Activated CD4-positive, CD25-positive, alpha-beta regulatory T cell (primary cell): ENCODE data around the gene HIVEP3.

Experiments
- DNase-seq, 4 experiments: peaks; one replicate each; lab custom pipeline; 2025; lab: John Stamatoyannopoulos, UW

Gene HIVEP3

DNA sequence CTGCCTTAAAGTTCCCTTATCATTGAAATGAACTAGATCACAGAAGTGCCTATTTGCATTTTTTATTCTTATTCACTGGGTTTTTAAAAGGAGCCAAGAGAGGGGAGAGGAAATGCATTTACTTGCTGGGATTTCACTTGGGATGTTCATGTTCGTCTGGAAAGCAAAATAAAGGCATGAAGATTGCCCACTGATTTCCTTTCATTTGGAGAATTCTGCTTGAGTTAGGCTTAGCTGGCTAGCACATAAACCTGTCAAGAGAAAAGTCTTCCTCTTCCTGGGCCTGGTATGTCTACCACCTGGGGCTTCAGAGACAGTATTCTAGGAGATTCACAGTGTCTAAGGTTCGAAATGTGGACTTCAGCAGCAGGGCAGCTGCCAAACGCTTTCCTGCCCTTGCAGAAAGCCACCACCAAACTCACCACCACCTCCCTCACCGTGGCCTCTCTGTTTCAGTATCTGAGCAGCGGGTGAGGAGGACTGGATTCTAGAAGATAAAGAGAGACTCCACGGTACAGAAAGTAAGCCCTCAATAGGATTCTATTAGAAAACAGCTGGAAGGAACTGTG lies 44.5 kb downstream of the HIVEP3 start:
- no peak for DNase-seq

DNA sequence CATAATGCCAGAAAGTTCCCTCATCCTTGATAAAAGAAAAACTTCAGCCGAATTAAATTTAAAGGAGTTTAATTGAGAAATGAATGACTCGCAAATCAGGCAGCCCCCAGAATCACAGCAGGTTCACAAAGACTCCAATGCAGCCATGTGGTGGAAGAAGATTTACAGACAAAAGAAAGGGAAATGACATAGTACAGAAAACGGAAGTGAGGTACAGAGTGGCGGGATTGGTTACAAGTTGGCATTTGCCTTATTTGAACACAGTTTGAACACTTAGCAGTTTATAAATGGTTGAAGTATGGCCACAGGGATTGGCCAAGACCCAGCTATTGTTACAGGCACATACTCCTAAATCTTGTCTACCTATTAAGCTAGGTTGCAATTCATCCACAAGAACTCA lies 46.6 kb downstream of the HIVEP3 start:
- DNase-seq = no peak

DNA sequence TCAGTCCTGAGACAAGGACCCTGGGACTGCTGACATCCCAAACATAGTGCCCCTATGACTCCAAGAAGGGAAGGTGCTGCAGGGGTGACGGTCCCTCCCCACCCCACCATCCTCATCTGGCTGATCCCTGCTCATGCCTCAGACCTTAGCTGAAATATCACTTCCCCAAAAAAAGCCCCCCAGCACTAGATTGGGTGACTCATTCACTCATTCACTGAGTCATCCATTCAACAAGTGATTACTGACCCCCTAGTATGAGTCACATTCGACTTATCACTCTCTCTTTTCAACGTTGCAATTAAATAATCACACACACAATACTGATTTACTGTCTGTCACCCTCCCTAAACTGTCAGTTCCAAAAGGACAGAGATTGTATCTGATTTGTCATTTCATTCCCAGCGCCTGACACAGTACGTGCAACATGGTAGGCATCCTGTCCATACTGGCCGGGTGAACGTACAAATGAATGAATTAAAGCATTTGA lies 48.6 kb downstream of the HIVEP3 start:
- DNase-seq = no peak

DNA sequence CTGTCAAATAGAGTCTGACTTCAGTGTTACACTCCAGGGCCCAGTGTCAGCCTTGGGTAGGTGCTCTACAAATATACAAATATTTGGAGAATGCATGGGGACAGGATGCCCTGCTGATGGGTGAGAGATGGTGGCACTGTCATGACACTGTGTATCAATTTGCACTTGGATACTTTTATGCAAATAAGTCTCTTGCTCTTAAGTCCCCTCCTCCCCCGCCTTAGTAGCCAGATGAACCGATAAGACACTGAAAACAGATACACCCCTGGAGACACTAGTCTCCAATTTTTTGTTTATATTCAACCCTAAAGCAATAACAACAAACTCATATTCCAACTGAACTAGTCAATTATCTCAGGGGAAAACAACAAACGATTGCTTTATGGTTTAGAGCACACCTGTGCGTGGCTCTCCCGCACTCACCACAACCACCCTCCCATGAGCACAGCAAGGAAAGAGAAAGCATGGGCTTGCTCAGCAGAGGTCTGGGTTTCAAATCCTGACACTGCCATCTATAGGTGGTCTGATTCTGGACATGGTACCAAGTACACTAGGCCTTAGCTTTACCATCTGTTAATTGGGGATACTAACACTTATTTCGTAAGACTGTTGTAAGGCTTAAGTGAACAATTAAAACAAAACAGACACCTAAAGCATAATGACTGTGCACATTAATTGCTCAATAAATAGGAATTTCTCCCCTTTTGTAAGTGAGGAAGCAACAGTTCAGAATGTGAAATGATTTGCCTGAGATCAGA lies 50.3 kb downstream of the HIVEP3 start:
- DNase-seq = no peak

DNA sequence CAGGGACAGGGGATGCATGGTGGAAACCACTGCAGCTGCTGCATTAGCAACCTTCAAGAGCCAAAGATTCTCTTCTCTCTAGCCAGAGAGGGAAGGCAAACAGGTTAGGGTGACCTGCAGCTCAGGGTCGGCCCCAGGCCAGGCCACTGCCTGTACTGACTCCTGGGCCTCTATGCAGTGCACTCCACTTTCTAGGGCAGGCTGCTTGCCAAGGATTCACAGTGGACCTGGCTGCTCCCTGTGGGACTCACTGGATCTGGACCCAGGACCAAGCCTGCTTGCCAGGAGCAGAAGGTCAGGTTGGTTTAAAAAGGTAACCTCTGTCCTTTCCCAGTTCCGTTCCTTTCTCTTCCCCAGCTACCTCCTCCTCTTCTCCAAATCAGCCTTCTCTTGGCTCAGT lies 52.4 kb downstream of the HIVEP3 start:
- DNase-seq = no peak

DNA sequence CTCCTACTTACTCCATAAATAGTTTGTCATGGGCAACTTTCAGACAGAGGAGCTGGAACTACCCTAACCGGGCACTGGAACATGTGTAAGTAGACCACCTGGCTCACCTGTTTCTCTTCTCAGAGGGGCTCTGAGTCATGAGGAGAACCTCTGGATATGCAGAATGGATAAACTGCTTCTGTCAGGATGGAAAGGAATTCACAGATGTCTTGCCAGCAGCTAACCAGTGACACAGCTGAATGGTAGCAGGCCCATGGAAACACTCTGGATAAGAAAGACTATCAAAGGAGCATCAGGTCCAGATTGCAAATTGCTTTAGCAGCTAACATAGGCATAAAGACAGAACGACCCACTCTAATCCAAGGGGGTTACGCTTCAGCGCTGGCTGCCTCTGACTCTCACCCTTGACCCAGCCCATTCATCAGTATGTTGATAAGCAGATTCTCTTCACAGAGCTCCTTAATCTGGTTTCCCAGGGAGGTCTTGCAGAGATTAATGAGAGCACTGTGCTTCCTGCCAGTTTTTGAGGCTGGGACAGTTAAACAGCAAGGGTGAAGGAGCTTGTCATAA lies 54.2 kb downstream of the HIVEP3 start:
- DNase-seq = no peak

DNA sequence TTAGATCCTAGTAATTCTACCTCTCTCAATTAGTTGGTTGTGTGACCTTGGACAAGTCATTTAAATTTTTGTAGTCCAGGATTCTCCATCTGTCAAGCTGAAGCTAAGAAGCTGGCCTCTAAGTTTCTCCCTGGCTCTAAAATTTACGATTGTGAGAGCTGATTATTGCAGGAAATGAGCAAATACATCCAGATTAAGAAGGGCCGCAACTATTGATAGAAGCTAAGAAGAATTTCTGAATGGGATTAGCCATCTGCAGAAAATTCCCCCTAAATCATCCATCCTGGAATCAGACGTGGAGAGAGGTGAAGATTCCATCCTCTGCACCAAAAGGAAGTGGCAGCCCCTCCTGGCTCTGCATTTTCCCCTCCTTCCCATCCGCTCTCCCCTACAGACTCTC lies 55.0 kb downstream of the HIVEP3 start:
- DNase-seq = no peak

DNA sequence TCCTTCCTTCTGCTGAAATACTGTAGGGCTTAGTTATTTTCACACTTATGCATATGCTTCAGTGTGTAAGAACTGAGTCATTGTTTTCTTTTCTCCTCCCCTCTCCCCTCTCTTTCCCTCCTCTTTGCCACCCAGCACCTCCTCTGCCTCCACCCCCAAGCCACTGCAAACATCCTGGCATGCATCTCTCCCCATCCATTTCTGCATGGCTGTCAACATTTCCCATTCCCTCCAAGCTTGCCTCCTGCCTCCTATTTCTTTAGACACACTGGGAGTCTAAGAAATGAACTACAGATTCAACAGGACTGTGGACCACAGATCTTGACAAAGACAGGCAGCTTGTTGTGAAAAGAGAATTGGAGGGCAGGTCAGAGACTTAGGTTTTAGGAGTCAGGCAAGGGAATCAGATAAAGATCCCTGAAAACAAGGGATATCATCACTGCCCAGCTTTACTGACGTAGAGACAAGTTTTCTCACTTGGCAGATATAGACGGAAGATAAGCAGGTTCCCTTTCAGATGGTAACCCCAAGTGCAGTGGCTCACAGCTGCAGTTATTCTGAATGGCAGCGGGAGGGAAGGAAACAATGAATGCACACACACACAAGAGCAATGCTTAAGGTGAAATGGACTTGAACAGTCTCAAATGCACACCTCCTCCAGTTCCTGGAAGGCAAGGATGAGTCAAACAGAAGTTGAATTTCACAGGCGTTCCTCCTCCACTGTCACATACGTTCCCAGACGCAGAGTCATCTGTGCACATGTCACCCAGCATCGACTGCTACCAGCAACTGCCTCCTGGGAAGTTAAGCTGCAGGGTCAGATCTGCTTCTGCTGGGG lies 56.1 kb downstream of the HIVEP3 start:
- DNase-seq = peak in 1 of 4 experiments; percentile 15

DNA sequence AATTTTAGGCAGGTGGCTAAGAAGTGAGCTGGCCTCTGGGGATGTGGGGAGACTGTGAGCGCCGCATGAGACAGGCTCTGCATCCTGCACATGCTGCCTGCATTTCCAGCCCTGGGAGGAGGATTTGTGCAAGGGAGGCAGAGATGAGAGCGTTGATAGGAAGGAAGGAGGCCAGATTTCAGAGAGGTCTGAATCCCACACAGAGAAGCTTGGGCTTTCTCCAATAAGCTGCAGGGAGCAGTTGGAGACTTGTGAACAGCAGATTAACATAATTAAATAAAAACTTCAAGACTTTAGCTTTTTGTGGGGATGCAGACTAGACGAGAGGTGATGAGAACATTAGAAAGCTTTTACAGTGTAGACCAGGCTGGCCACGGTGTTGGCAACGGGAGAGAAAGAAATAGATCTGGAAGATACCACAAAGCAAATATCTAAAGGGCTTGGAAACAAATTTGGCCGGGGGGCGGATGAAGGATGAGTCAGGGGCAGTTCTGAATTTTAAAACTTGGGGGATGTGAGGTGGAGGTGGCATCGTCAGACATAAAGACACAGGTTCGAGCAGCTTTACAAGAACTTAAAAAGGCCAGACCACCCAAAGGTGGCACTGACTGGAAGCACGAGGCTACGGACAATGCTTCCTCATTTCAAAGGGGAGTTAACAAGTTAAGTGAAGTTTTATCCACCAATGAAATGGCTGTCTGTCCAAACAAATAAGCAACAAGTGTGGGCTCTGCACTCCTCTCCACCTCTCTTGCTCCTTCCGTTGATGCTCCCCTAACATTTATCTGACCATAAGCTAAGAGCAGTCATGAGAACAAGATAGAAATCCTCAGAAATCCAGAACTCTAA lies 57.0 kb downstream of the HIVEP3 start:
- DNase-seq = no peak

DNA sequence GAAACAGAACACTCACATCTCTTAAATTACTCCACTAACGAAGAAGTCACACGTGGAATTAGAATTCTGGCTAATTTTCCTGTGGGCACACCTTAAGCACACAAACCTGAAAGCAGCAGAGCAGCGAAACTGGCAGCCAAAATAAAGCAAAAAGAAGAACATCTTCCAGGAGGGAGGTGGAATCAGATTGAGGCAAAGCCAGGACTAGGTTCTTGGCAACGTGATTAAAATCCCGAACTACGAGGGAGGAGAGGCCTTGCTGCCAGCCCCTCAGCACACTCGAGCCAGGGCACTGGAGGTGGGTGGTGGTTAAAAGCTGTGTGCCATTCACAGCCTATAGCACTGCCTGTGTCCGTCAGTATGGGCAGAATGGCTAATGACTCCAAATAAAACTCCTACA lies 58.0 kb downstream of the HIVEP3 start:
- DNase-seq = no peak

DNA sequence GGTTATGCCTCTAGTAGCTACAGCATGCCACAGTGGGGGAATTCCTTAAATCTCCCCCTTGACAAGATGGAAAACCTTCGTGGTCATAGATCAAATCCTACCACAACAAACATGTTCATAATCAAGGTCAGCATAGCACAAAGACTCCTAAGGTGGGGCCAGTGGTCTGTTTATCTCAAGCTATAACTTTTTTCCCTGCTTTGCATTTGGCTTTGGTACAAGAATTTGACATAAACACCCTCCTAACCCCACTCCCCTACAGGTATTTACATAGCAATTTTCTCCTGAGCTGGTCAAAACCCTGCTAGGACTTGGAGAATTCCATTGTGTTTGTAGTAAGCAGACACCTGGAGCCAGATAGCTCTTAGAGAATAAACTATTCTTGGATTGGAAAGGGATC lies 58.5 kb downstream of the HIVEP3 start:
- DNase-seq = no peak

DNA sequence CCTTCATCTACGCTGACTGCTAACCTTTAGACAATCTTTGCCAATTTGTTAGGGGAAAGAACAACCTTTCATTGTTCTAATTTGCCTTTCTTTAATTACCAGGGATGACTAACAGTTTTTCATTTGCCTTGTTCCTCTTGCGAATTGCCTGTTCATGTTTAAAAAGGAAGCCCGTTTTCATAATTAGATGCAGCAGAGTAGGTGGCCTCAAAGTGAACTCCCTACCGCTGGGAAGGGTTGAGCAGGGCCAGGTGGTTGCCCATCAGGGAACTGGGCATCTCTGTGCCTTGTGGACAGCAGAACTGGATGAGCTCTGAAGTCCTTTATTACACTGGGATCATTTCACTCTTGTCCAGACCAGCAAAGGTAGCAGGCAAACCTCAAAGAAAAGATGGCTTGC lies 59.0 kb downstream of the HIVEP3 start:
- DNase-seq = no peak

DNA sequence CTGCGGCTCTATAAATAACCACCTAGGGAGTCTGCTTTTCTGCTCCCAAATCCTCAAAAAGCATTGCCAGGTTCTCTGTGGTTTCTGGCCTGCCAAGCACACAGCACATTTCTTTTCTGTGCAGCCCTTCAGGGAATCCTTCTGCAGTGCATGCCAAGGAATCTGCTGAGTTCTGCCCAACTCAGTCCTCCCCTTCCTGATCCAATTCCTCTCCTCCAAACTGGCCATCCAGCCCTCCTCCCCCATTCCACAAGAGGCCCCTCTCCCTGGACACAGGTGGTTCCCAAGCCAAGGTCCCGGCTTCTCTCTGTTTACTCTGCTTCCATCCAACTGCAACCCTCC lies 61.8 kb downstream of the HIVEP3 start:
- DNase-seq = no peak

DNA sequence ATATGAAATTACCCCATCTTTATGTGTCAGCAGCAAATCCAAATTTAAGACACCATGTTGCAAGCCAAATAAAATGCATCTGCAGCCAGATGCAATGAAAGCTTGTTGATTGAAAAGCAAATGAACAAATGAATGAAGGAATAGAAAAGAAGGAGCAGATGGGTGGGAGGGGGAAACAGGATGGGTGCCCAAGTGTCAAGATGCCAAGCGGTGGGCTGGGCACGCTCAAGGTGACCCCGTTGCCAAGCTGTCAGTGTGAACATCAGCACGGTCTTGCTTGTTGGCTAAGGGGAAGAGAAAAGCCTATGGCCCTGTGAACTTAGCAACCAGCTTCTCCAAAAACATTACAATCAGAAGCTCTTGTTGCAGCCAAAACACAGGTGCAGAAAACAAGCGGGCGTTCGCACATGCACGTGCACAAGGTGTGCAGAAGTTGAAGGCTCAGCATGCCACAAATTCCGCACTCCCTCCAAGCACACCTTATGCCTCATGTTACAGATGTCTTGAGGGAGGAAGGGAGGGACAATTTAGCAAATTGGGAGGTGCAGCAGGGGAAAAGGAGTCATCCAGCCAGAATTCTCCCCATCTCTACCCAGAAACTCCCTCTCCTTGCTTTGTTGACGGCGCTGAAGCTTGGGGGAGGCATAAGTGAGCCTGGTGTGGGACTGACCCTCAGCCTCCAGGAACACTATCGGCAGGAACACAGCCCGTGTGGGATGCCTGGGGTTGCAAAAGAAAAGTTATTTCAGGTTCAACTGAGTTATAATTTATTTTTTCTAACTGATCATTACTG lies 62.4 kb downstream of the HIVEP3 start:
- DNase-seq = no peak

DNA sequence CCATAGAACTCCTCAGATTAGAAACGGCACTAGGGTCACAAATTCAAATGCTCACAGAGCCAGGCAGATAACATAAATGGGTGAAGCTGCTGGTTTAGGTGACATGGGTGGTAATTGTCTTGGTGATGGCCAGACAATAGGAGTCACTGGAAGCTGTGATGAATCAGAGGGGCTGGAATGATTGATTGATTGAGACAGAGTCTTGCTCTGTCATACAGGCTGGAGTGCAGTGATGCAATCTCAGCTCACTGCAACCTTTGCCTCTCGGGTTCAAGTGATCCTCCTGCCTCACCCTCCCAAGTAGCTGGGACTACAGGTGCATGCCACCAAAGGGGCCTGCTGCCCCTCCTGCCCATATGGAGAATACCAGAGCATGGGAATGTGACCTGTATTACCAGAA lies 63.0 kb downstream of the HIVEP3 start:
- no peak for DNase-seq

DNA sequence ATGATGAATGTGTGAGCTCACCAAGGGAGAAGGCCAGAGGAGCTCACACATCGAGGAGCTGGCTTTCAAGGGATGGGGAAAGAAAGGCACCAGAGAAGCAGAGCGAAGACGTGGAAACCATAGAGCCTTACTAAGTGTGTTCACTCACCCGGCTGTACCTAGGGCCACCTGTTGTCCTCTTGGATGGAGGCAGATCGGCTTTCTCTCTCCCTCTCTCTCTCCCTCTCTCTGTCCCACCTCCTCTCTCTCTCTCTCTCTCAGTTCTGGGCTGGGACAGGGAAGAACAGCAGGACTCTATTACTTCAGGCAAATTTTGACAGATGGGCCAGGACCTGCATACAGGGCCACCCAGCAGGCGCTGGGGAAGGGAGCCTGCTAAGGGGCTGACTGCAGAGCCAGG lies 64.8 kb downstream of the HIVEP3 start:
- no peak for DNase-seq

DNA sequence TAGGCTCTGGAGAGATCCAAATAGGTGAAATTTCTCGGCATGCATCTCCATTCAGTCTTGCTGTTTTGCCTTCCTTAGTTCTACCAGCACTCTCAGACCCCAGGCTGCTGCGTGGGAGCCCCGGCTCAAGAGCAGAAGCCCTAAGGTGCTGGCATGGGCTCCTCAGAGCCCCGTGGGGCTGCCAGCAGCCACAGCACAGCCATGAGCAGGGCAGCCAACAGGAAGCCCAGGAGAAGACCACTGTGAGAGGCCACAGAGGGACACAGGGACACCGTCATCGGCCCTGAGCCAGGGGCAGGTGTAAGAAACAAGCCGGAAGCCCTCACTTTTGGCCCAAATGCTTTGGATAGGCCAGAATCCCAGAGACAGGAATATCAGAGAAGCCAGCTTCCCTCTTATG lies 66.6 kb downstream of the HIVEP3 start:
- DNase-seq = no peak

DNA sequence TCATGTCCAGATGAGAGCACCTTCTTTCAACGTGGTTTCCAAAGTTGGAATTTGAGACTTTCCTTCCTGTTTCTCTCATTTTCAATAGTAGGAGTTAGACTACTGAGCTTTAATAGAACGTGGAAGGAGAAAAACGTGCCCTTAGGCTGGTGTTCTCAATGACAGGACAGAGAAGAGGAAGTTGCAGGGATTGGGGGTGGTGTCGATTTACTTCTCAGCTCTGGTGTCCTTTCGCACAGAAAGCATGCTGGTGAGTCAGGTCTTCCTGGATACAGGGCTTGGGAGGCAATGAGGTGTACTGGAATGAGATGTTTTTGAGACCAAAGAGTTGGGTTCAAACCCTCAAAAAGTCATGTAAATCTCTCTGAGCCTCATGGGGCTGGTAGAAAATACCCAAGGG lies 67.1 kb downstream of the HIVEP3 start:
- DNase-seq = no peak

DNA sequence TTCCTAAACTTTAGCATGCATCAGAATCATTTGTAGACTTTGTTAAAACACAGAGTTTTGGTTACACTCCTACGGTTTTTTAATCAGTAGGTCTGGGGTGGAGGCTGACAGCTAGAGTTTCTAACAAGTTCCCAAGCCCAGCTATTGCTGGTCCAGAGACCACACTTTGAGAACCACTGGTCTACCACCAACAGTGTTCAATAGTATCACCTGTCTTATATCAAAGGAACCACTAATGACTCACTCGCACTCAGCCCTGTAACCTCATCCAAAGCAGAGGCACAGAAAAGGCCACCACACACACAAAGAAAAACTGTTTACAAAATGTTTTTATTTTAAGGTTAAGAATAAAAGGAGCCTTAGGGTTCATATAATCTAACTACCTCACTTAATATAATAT lies 68.7 kb downstream of the HIVEP3 start:
- no peak for DNase-seq

DNA sequence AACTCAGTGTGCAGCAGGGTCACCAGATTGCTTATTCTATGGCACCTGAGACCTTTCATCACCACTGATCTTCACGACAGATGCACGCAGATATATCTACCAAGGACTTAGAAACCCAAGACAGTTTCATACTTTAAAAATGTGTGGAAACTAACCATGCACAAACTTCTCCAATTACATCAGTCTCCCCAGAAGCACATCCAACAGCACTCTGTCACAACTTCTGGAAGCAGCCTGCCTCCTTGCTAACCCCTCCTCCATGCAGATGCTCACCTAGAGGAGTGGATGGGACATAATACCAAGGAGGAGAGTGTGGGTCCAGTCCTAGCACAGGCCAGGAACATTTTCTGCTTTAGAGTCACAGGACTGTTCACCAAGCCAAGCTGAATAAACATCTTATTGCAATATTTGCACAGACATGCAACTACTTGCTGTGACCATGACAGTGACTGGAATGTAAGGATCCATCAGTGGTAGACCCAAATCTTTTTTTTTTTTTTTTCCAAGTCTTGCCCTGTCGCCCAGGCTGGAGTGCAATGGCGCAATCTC lies 69.4 kb downstream of the HIVEP3 start:
- DNase-seq = no peak
